ENCODE results near the gene LAMC1. TPM values are rescaled to one million over a fixed set of nuclear protein-coding genes. Genes with fewer than 3 reads are reported as not detected.
A peak's percentile ranks its signal among the peaks of the same experiment; 100 is the strongest.

LAMC1 gene
- total RNA-seq, 2 donors from 2014 or later = 39.3 to 141 TPM

- peak; percentile 74 for DNase-seq (ENCODE audit: low spot score)
- TF ChIP-seq POLR2AphosphoS5 (IDR thresholded peaks at IDR 0.05) (peak; percentile 55), POLR2A (IDR thresholded peaks at IDR 0.05) (no peak)
- intact Hi-C loops (cut with DNase I) = no loop called here
- WGBS = 2% methylated on average over 3 of the region's 3 CpGs
- Histone ChIP-seq H3K36me3 (no peaks in the 10 kb centered on the region), H3K9me3 (no peaks in the 10 kb centered on the region), H3K27ac (peak overlapping the region in 1 of 2 donors; percentile 52), H3K4me1 (replicated peaks) (no peaks in the 10 kb centered on the region), H3K4me3 (no peak overlapping the region), H3K27me3 (replicated peaks; ENCODE audit: insufficient read depth) (no peaks in the 10 kb centered on the region)
These were observed 157.0 kb downstream of the LAMC1 start for GRCh38 chr1:183180218-183180617.

GRCh38 chr1:183180634-183181056, 157.4 kb downstream of the LAMC1 start:
- Histone ChIP-seq H3K27ac (peak overlapping the region; percentile 40 to 43), H3K9me3 (no peaks in the 10 kb centered on the region), H3K4me1 (replicated peaks) (no peaks in the 10 kb centered on the region), H3K36me3 (no peaks in the 10 kb centered on the region), H3K4me3 (no peak overlapping the region), H3K27me3 (replicated peaks; ENCODE audit: insufficient read depth) (no peaks in the 10 kb centered on the region)
- DNase-seq (ENCODE audit: low spot score) = no peak
- intact Hi-C loops (cut with DNase I) = no loop called here
- WGBS = 58% methylated on average over 3 of the region's 3 CpGs
- no peak for TF ChIP-seq CTCF (IDR thresholded peaks at IDR 0.05)
- no peak for TF ChIP-seq POLR2AphosphoS5 (IDR thresholded peaks at IDR 0.05)
- TF ChIP-seq POLR2A (IDR thresholded peaks at IDR 0.05) = no peak

DNA sequence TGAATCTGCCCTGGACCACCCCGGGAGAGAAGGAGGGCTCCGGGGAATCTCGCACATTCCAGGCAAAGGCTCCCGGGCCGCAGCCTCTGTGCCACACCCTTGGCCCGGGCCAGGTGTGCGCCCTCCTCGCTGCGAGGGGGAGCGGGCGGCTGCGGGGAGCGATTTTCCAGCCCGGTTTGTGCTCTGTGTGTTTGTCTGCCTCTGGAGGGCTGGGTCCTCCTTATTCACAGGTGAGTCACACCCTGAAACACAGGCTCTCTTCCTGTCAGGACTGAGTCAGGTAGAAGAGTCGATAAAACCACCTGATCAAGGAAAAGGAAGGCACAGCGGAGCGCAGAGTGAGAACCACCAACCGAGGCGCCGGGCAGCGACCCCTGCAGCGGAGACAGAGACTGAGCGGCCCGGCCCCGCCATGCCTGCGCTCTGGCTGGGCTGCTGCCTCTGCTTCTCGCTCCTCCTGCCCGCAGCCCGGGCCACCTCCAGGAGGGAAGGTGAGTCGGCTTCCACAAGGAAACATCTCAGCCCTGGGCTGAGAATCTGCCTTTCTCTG, 162.8 kb downstream of the LAMC1 start, which contains the start of gene LAMC2:
LAMC2 (plus strand) TSS at position 324 of the 550 bp plus-strand sequence; CDS start at position 413, 89 bp downstream.
- intact Hi-C loops (cut with DNase I) = loop anchor here (5.0 kb wide), 2 partner anchors 159 to 224 kb away; no protein-coding TSS in a partner anchor
- Histone ChIP-seq H3K4me3 (peak within 1 kb of the TSS; percentile 8 to 33), H3K27ac (peak within 1 kb of the TSS; percentile 66 to 71), H3K4me1 (replicated peaks) (no peaks in the 10 kb centered on the region), H3K9me3 (no peaks in the 10 kb centered on the region), H3K36me3 (no peaks in the 10 kb centered on the region), H3K27me3 (replicated peaks; ENCODE audit: insufficient read depth) (no peaks in the 10 kb centered on the region)
- TF ChIP-seq CTCF (IDR thresholded peaks at IDR 0.05) = peak in 3 of 4 experiments; percentile 41 to 61 (median 57)
- TF ChIP-seq POLR2A (IDR thresholded peaks at IDR 0.05) = peak; percentile 69
- TF ChIP-seq POLR2AphosphoS5 (IDR thresholded peaks at IDR 0.05) = peak; percentile 76
- peak; percentile 75 for DNase-seq (ENCODE audit: low spot score)
- 2% methylated on average over 30 of the region's 30 CpGs for WGBS

DNA sequence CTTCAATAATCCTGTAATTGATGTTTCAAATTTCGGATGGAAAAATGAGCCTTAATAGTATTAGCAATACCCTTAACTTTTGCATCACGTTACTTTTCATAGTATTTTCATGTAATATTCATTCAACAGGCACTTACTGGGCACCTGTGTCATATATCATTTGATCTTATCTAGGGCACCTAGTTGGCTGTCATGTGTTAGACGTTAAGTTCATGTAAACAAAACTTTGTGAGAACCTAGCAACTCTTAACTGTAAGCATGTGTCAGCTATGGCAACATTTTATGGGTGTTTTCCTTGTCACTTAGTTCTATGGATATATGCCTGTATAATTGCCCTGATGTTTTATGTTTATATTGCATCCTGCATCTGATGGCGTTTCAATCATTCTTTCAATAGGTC, 163.6 kb downstream of the LAMC1 start:
- TF ChIP-seq CTCF (IDR thresholded peaks at IDR 0.05) = no peak
- TF ChIP-seq POLR2A (IDR thresholded peaks at IDR 0.05) = no peak
- TF ChIP-seq POLR2AphosphoS5 (IDR thresholded peaks at IDR 0.05) = no peak
- Histone ChIP-seq H3K27me3 (replicated peaks; ENCODE audit: insufficient read depth) (no peaks in the 10 kb centered on the region), H3K4me3 (no peak overlapping the region), H3K4me1 (replicated peaks) (no peaks in the 10 kb centered on the region), H3K36me3 (no peaks in the 10 kb centered on the region), H3K27ac (no peak overlapping the region), H3K9me3 (no peaks in the 10 kb centered on the region)
- 42% methylated on average over 4 of the region's 4 CpGs for WGBS
- intact Hi-C loops (cut with DNase I) = loop anchor here (5.0 kb wide), 2 partner anchors 160 to 225 kb away; no protein-coding TSS in a partner anchor
- DNase-seq (ENCODE audit: low spot score) = no peak

DNA sequence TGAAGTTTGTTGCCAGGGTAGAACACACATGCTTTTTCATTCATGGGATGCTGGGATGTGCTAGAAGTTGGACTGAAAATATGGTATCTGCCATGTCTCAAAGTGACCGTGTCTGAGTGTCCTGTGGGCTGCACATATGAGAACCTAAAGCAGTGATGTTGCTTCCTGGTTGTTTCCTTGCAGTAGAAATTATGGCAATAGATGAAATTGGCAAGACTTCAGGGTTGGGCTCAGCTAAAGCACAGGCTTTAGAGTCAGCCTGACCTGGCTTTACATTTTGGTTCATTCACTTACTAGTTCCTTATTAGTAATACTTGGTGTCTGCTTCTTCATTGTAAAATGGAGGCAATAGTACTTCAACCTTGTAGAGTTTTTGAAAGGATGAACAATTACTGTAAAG, 165.0 kb downstream of the LAMC1 start:
- no peak overlapping the region for H3K4me3 ChIP-seq
- intact Hi-C loops (cut with DNase I) = loop anchor here (5.0 kb wide), 2 partner anchors 161 to 226 kb away; no protein-coding TSS in a partner anchor
- TF ChIP-seq POLR2AphosphoS5 (IDR thresholded peaks at IDR 0.05) (no peak), CTCF (IDR thresholded peaks at IDR 0.05) (no peak), POLR2A (IDR thresholded peaks at IDR 0.05) (no peak)
- H3K36me3 ChIP-seq = no peaks in the 10 kb centered on the region
- H3K27ac ChIP-seq = no peak overlapping the region
- 90% methylated on average over 1 of the region's 1 CpG for WGBS
- DNase-seq (ENCODE audit: low spot score) = no peak
- no peaks in the 10 kb centered on the region for H3K4me1 ChIP-seq (replicated peaks)
- H3K27me3 ChIP-seq (replicated peaks; ENCODE audit: insufficient read depth) = no peaks in the 10 kb centered on the region
- no peaks in the 10 kb centered on the region for H3K9me3 ChIP-seq
